ENCODE data around the gene PCDH18.
A peak's percentile ranks its signal among the peaks of the same experiment; 100 is the strongest.
"Not testable (repeated sequence)": the region's sequence is repeated elsewhere in the genome, so short reads cannot be mapped to it uniquely, and the experiment has no call there.

The PCDH18 gene

DNA sequence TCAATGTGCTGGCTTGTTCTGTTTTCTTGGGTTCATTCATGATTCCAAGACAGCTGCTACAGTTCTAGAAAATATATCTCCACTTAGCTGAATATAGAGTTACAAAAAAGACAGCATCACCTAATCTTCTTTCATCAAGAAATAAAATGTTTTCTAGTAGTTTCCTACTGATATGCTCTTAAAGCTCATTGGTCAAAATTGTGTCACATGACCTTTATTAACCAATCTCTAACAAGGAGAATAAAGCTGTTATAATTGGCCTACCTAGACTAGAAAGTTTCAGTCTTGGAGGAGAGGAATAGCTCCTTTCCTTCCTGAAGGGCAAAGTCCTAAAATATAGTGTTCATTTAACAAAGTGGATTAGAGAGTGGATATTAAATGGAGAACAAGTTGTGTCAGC lies 8.1 kb upstream of the PCDH18 start:
- no peak for TF ChIP-seq CTCF (conservative IDR thresholded peaks at IDR 0.05; ENCODE audit: control insufficient read depth, insufficient read depth, low read depth, low read length)
- no peak overlapping the region for H3K4me3 ChIP-seq (ENCODE audit: control insufficient read depth, low read depth, low read length)
- DNase-seq (ENCODE audit: low read depth) = no peak

DNA sequence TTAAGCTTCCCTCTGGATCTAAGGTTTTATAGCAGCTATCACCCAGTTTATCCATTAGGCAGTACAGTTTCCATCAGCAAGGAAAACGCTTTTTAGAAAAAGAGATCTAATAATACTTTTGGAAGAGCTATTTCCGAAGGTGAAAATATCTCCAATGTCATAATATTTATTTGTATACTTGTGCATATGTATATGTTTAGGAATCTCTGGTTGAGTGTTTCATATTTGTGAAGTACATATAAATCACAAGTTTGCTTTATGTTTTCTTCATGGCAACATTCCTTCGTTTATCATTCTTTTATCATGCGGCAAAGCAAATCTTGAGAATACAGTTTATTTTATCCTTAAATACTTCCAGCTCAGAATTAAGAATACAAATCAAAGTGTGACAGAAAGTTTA lies 6.2 kb upstream of the PCDH18 start:
- DNase-seq (ENCODE audit: low read depth) = no peak
- TF ChIP-seq CTCF (conservative IDR thresholded peaks at IDR 0.05; ENCODE audit: control insufficient read depth, insufficient read depth, low read depth, low read length) = no peak
- H3K4me3 ChIP-seq (ENCODE audit: control insufficient read depth, low read depth, low read length) = no peak overlapping the region

GRCh38 chr4:137537807-137538206 lies 5.5 kb upstream of the PCDH18 start:
- not testable (repeated sequence) for DNase-seq (ENCODE audit: low read depth)

GRCh38 chr4:137536789-137537561 lies 4.7 kb upstream of the PCDH18 start:
- no peak overlapping the region for H3K4me3 ChIP-seq (ENCODE audit: control insufficient read depth, low read depth, low read length)
- no peak for TF ChIP-seq CTCF (conservative IDR thresholded peaks at IDR 0.05; ENCODE audit: control insufficient read depth, insufficient read depth, low read depth, low read length)
- no peak for DNase-seq (ENCODE audit: low read depth)

More at GRCh38 chr4:137537807-137538206, 5.5 kb upstream of the PCDH18 start:
- not testable (repeated sequence) for H3K4me3 ChIP-seq (ENCODE audit: control insufficient read depth, low read depth, low read length)

DNA sequence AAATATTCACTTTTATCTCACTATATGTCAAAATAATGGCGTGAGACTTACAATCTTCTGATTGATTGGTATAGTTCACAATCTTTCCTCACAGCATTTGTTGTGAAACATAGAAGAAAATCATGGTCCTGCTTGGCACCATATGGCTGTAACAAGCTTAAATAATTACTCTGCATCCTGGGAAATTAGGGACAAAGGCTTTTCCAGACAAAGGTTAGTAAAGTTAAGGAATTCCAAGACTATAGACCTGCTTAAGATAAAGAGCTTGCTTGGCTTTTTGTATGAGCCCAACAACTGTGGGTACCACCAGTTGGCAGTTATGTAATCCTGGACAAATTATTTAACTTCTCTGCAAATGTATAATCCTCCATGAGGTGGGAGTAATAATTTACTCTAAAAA lies 3.4 kb upstream of the PCDH18 start:
- TF ChIP-seq CTCF (conservative IDR thresholded peaks at IDR 0.05; ENCODE audit: control insufficient read depth, insufficient read depth, low read depth, low read length) = no peak
- H3K4me3 ChIP-seq (ENCODE audit: control insufficient read depth, low read depth, low read length) = no peak overlapping the region
- DNase-seq (ENCODE audit: low read depth) = no peak

DNA sequence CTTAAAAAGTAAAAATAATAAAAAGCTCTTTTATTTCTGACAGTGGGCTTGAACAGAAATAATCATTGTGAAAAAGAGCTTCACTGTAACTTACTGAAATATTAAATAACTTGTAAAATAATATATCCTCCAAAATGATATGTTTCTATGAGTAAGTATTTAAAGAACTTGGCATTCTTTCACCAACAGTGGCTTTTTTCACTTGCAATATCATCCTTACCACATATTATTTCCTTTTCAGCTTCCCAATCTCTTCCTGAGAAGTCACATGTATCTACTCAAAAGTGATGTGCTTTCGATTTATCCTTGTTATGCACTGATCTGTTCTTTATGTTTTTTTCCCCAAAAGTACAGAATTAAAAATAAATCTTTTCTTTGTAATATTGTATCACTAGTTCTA lies 2.2 kb upstream of the PCDH18 start:
- DNase-seq (ENCODE audit: low read depth) = peak; percentile 55
- TF ChIP-seq CTCF (conservative IDR thresholded peaks at IDR 0.05; ENCODE audit: control insufficient read depth, insufficient read depth, low read depth, low read length) = no peak
- no peak overlapping the region for H3K4me3 ChIP-seq (ENCODE audit: control insufficient read depth, low read depth, low read length)

GRCh38 chr4:137533855-137534254 lies 1.6 kb upstream of the PCDH18 start:
- no peak for DNase-seq (ENCODE audit: low read depth)
- H3K4me3 ChIP-seq (ENCODE audit: control insufficient read depth, low read depth, low read length) = peak overlapping the region; percentile 30
- no peak for TF ChIP-seq CTCF (conservative IDR thresholded peaks at IDR 0.05; ENCODE audit: control insufficient read depth, insufficient read depth, low read depth, low read length)
